Prostate gland (tissue), 2 donors: Measurements from ENCODE around the gene SF1. TPM values are rescaled to one million over a fixed set of nuclear protein-coding genes. Genes with fewer than 3 reads are reported as not detected.

Experiments used
- DNase-seq: peaks from one replicate; pipeline ENCODE4 v3.0.0-alpha.2; 2019; ENCODE audit warnings: low spot score
- H3K27ac ChIP-seq, 2 donors: fragments of 200-600 bp; sonication (generic); 2 replicates each; pipeline ENCODE4 v1.5.1; 2017 to 2019
- H3K27me3 ChIP-seq: fragments of 200-600 bp; sonication (generic); replicated peaks from 2 replicates; pipeline ENCODE4 v1.5.1; 2019; ENCODE audit not compliant: insufficient read depth
- H3K36me3 ChIP-seq, 2 donors: fragments of 200-600 bp; sonication (generic); 1 replicate in 1 of 2; 2 replicates in 1 of 2; pipeline versions ENCODE4 v1.5.1 to v1.8.1; 2017 to 2019
- H3K4me1 ChIP-seq: fragments of 200-600 bp; sonication (generic); replicated peaks from 2 replicates; pipeline ENCODE4 v1.5.1; 2019
- H3K4me3 ChIP-seq, 2 donors: fragments of 200-600 bp; sonication (generic); 2 replicates each; pipeline ENCODE4 v1.5.1; 2017 to 2019
- H3K9me3 ChIP-seq: fragments of 200-600 bp; sonication (generic); 2 replicates; pipeline ENCODE4 v1.5.1; 2017
- CTCF ChIP-seq, 4 experiments: fragments of 200-600 bp in 2 of 4; fragments of 450-650 bp in 2 of 4; sonication (generic) in 2 of 4; IDR thresholded peaks; 1 replicate in 3 of 4; 2 replicates in 1 of 4; pipeline ENCODE4 v1.5.1; 2016 to 2019; ENCODE audit warnings: antibody characterized with exemption in 4 of 4, mild to moderate bottlenecking in 2 of 4, moderate library complexity in 2 of 4
- POLR2A ChIP-seq: fragments of 450-650 bp; IDR thresholded peaks from one replicate; pipeline ENCODE4 v1.6.1; 2016; ENCODE audit warnings: antibody characterized with exemption, mild to moderate bottlenecking
- POLR2AphosphoS5 ChIP-seq: sonication (generic); formaldehyde crosslinking; IDR thresholded peaks from one replicate; pipeline ENCODE4 v1.6.1; 2017; ENCODE audit warnings: antibody characterized with exemption
- WGBS: methylation state at CpG from one replicate; pipeline ENCODE4 v1.1.5; 2018; 5-methylcytosine and 5-hydroxymethylcytosine counted together
- intact Hi-C: fragments of 100-400 bp; cut with DNase I; formaldehyde crosslinking; loops from one replicate; pipeline ENCODE4 v1.14.2; 2022
- total RNA-seq, 2 donors: library from RNA; depleted of rRNA; stranded (reverse); fragments of >200 nt; gene quantifications; one replicate each; pipeline ENCODE4 v1.1.0, GENCODE V29; 2016

Gene SF1
- total RNA-seq, 2 donors from 2014 or later, result 263 to 409 TPM

GRCh38 chr11:64772303-64773018 is 5.9 kb downstream of the SF1 start:
- no peak for DNase-seq
- Histone ChIP-seq H3K27ac (no peak overlapping the region), H3K27me3 (no peaks in the 10 kb centered on the region), H3K4me1 (peaks cover 11% of the 10 kb centered on the region), H3K9me3 (no peaks in the 10 kb centered on the region), H3K36me3 (peaks cover 37 to 63% of the 10 kb centered on the region in 2 donors), H3K4me3 (no peak overlapping the region)
- TF ChIP-seq CTCF (IDR thresholded peaks at IDR 0.05), result no peak
- TF ChIP-seq POLR2A, result no peak
- no peak for TF ChIP-seq POLR2AphosphoS5
- intact Hi-C loops, result no loop called here
- 65% methylated on average over 3 of the region's 3 CpGs for WGBS

DNA sequence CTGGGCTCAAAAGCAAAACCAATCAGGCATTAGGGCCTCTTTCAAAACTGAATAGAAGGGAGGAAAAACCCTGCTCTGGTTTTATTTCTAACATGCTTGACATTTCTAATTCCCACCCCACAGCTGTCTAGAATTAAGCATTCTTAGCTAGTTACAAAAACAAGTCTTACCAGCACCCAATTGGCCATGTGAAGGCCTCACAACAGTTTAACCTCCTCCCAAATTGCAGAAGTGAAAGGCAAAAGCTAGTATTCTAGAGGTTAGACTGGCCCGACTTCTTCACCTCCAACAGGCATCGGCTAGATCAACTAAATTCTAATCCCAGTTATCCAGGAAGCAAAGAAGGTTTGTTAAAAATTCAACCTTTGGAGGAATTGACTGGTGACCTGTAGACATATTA is 6.5 kb downstream of the SF1 start:
- H3K36me3 ChIP-seq, result peaks cover 43 to 69% of the 10 kb centered on the region in 2 donors
- no peak for DNase-seq
- intact Hi-C loops, result no loop called here
- H3K4me3 ChIP-seq, result no peak overlapping the region
- H3K27ac ChIP-seq, result no peak overlapping the region
- WGBS, result 77% methylated on average over 2 of the region's 2 CpGs
- TF ChIP-seq POLR2AphosphoS5 (no peak), POLR2A (no peak), CTCF (IDR thresholded peaks at IDR 0.05) (no peak)
- no peaks in the 10 kb centered on the region for H3K9me3 ChIP-seq
- no peaks in the 10 kb centered on the region for H3K27me3 ChIP-seq
- peaks cover 11% of the 10 kb centered on the region for H3K4me1 ChIP-seq

DNA sequence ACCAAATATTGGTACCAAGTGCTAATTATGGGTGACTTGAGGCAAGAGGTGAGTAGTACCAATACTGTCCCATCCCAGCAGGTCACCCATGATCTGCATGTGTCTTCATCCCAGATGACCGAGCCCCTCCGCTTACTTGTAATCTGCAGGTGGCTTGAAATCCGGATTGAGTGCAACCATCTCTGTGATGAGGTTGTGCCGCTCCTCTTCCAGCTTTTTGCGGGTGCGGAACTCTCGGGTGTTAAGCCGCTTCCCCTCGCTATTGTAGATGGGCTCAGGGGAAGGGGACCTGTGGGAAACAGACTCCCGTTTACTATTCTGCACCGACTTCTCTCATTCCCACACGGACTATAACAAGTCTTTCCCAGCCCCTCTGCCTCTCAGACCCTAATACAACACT is 8.2 kb downstream of the SF1 start:
- Histone ChIP-seq H3K27me3 (no peaks in the 10 kb centered on the region), H3K9me3 (no peaks in the 10 kb centered on the region), H3K27ac (no peak overlapping the region), H3K36me3 (peaks cover 43 to 75% of the 10 kb centered on the region in 2 donors), H3K4me3 (no peak overlapping the region), H3K4me1 (peaks cover 11% of the 10 kb centered on the region)
- TF ChIP-seq CTCF (IDR thresholded peaks at IDR 0.05) (no peak), POLR2A (no peak), POLR2AphosphoS5 (no peak)
- WGBS, result 88% methylated on average over 12 of the region's 12 CpGs
- intact Hi-C loops, result no loop called here
- no peak for DNase-seq

DNA sequence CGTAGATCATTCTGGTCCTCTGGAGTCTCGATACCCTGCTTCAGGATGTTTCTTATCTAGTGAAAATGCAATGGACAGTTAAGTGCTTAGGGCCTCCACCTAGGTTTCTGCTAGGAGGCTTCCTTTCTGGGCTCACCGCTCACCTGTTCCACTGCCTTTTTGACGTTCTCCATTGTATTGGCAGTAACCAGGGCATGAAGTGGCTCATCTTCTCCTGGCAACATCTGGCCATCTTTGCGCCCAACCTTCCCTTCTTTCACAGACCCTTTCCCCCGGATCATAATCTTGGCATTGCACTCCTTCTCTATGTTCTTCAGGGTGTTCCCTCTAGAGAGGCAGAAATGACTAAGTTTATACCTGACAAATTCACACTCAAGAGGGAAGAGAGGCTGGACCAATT is 9.1 kb downstream of the SF1 start:
- TF ChIP-seq POLR2AphosphoS5 (no peak), POLR2A (no peak), CTCF (IDR thresholded peaks at IDR 0.05) (no peak)
- no peak overlapping the region for H3K27ac ChIP-seq
- H3K27me3 ChIP-seq, result no peaks in the 10 kb centered on the region
- no peak for DNase-seq
- H3K36me3 ChIP-seq, result peaks cover 41 to 72% of the 10 kb centered on the region in 2 donors
- intact Hi-C loops, result no loop called here
- H3K4me3 ChIP-seq, result no peak overlapping the region
- 91% methylated on average over 6 of the region's 6 CpGs for WGBS
- no peaks in the 10 kb centered on the region for H3K9me3 ChIP-seq
- peaks cover 10% of the 10 kb centered on the region for H3K4me1 ChIP-seq

- no peaks in the 10 kb centered on the region for H3K9me3 ChIP-seq
- no peak for TF ChIP-seq CTCF (IDR thresholded peaks at IDR 0.05)
- no peak for TF ChIP-seq POLR2AphosphoS5
- TF ChIP-seq POLR2A, result no peak
- H3K4me1 ChIP-seq, result peaks cover 7% of the 10 kb centered on the region
- peaks cover 41 to 65% of the 10 kb centered on the region in 2 donors for H3K36me3 ChIP-seq
- DNase-seq, result no peak
- no peak overlapping the region for H3K27ac ChIP-seq
- no peak overlapping the region for H3K4me3 ChIP-seq
- no peaks in the 10 kb centered on the region for H3K27me3 ChIP-seq
- 81% methylated on average over 6 of the region's 6 CpGs for whole genome bisulfite sequencing
- intact Hi-C loops, result no loop called here
These were observed 10.0 kb downstream of the SF1 start for GRCh38 chr11:64768300-64768694.
